Panc1 (cell line): ENCODE measurements around the gene PPIP5K2. TPM values are rescaled to one million over a fixed set of nuclear protein-coding genes. Genes with fewer than 3 reads are reported as not detected.

Experiments used
- ATAC-seq: fragments of 200-7000 bp; cut with Tn5 transposase; 2 replicates; pipeline ENCODE4 v1.9.1; 2020; ENCODE audit warnings: mild to moderate bottlenecking, moderate library complexity
- BruUV-seq: library from RNA; stranded (reverse); fragments of 400-500 nt; replicated peaks from 2 replicates; lab custom pipeline; 2021; lab: Mats Ljungman, UMichigan
- CTCF ChIA-PET: fragments of 300-600 bp; sonication (Branson Sonifier 250); formaldehyde crosslinking; loops from one replicate; lab custom pipeline; 2022; ENCODE audit warnings: antibody characterized with exemption; lab: Charles Lee
- POLR2A ChIA-PET: fragments of 300-600 bp; sonication (Branson Sonifier 250); formaldehyde crosslinking; loops from one replicate; lab custom pipeline; 2022; ENCODE audit warnings: antibody characterized with exemption; lab: Charles Lee
- DNase-seq: peaks from one replicate; pipeline ENCODE4 v3.0.0-alpha.2; 2010; ENCODE audit warnings: low read depth, low spot score
- H3K27ac ChIP-seq: 2 replicates; pipeline ENCODE4 v1.5.1; 2011; ENCODE audit warnings: mild to moderate bottlenecking, low read length, inconsistent platforms
- H3K27me3 ChIP-seq: fragments of 200-500 bp; sonication (Bioruptor generic); 2 replicates; pipeline ENCODE4 v1.6.0; 2014; ENCODE audit warnings: low read length, inconsistent platforms; ENCODE audit not compliant: control insufficient read depth, insufficient read depth
- H3K36me3 ChIP-seq: fragments of 200-500 bp; sonication (Bioruptor generic); 2 replicates; pipeline ENCODE4 v1.5.1; 2014; ENCODE audit warnings: inconsistent platforms, mild to moderate bottlenecking, low read length, moderate library complexity; ENCODE audit not compliant: control insufficient read depth, insufficient read depth
- H3K4me1 ChIP-seq: 2 replicates; pipeline ENCODE4 v1.5.1; 2011; ENCODE audit warnings: inconsistent platforms, mild to moderate bottlenecking, low read length, moderate library complexity; ENCODE audit not compliant: control insufficient read depth, insufficient read depth
- H3K4me3 ChIP-seq, 2 experiments: 2 replicates each; pipeline ENCODE4 v1.5.1; 2011 to 2012; ENCODE audit warnings: low read depth in 2 of 2, low read length in 2 of 2, mild to moderate bottlenecking in 2 of 2, inconsistent platforms in 1 of 2, moderate library complexity in 1 of 2
- H3K9me3 ChIP-seq: fragments of 200-500 bp; sonication (Bioruptor generic); 2 replicates; pipeline ENCODE4 v1.5.1; 2014; ENCODE audit warnings: low read depth, mild to moderate bottlenecking, inconsistent platforms, low read length, moderate library complexity; ENCODE audit not compliant: control insufficient read depth, insufficient read depth
- CTCF ChIP-seq: fragments of 450-650 bp; IDR thresholded peaks from 2 replicates; pipeline ENCODE4 v1.5.1; 2017; ENCODE audit warnings: mild to moderate bottlenecking
- POLR2AphosphoS5 ChIP-seq: IDR thresholded peaks from 2 replicates; pipeline ENCODE4 v1.6.1; 2012; ENCODE audit warnings: mild to moderate bottlenecking, low read depth, low read length, moderate library complexity
- REST ChIP-seq, 2 experiments: IDR thresholded peaks; 2 replicates each; pipeline ENCODE4 v1.6.1; 2011 to 2012; ENCODE audit warnings: low read depth in 2 of 2, control low read depth in 1 of 2, low read length in 1 of 2, mild to moderate bottlenecking in 1 of 2, moderate library complexity in 1 of 2; ENCODE audit not compliant: insufficient read depth in 1 of 2
- SIN3A ChIP-seq: IDR thresholded peaks from 2 replicates; pipeline ENCODE4 v1.6.1; 2012; ENCODE audit warnings: low read depth, mild to moderate bottlenecking, low read length, moderate library complexity, borderline replicate concordance; ENCODE audit not compliant: insufficient read depth
- TCF7L2 ChIP-seq: IDR thresholded peaks from 2 replicates; pipeline ENCODE4 v1.6.1; 2011; ENCODE audit warnings: mild to moderate bottlenecking, low read depth, low read length, inconsistent platforms
- in situ Hi-C: cut with HindIII; loops from 2 replicates; pipeline ENCODE4 v1.10.0; 2016; ENCODE audit warnings: low sequenced_read_pairs, low pct_unique_long_range_greater_than_20kb
- intact Hi-C: fragments of 100-400 bp; cut with micrococcal nuclease; formaldehyde crosslinking; loops from one replicate; pipeline ENCODE4 v1.10.0; 2022; ENCODE audit not compliant: unreplicated experiment
- total RNA-seq: library from RNA; stranded (reverse); gene quantifications from one replicate; pipeline ENCODE4 v1.2.1, GENCODE V29; 2021; ENCODE audit not compliant: unreplicated experiment

PPIP5K2 gene
- total RNA-seq, 1 experiment from 2014 or later: 56.8 TPM

GRCh38 chr5:103255691-103256090 lies 135.6 kb downstream of the PPIP5K2 start:
- ATAC-seq: no peak
- no peaks in the 10 kb centered on the region; the same call in 1 of the 2 replicates for H3K36me3 ChIP-seq
- in situ Hi-C loops (no loop called here), intact Hi-C loops (no loop called here)
- H3K27ac ChIP-seq: no peak overlapping the region
- H3K27me3 ChIP-seq: no peaks in the 10 kb centered on the region
- POLR2A ChIA-PET: no interaction called here
- CTCF ChIA-PET: interaction anchor here (2.2 kb wide), 1 partner anchor 220 kb away, joined by 6 read pairs; no protein-coding TSS in a partner anchor
- peaks cover 7% of the 10 kb centered on the region; the same call in 1 of the 2 replicates for H3K4me1 ChIP-seq
- TF ChIP-seq SIN3A: no peak
- no peak for TF ChIP-seq TCF7L2
- no peak for TF ChIP-seq POLR2AphosphoS5
- no peak for TF ChIP-seq REST (IDR thresholded peaks at IDR 0.05; ENCODE audit: insufficient read depth in 1 of 2, low read depth in 2 of 2, low read length in 1 of 2)
- TF ChIP-seq CTCF: no peak
- DNase-seq: no peak
- H3K4me3 ChIP-seq: no peak overlapping the region
- BruUV-seq: no TSS peak
- no peaks in the 10 kb centered on the region for H3K9me3 ChIP-seq

- no peaks in the 10 kb centered on the region for H3K9me3 ChIP-seq
- no peaks in the 10 kb centered on the region; the same call in 1 of the 2 replicates for H3K36me3 ChIP-seq
- H3K27me3 ChIP-seq: no peaks in the 10 kb centered on the region
- POLR2A ChIA-PET: no interaction called here
- H3K4me3 ChIP-seq: no peak overlapping the region
- H3K27ac ChIP-seq: no peak overlapping the region
- CTCF ChIA-PET: interaction anchor here (2.2 kb wide), 1 partner anchor 219 kb away, joined by 6 read pairs; no protein-coding TSS in a partner anchor
- intact Hi-C loops (no loop called here), in situ Hi-C loops (no loop called here)
- no TSS peak for BruUV-seq
- H3K4me1 ChIP-seq: peaks cover 12% of the 10 kb centered on the region; the same call in 1 of the 2 replicates
- TF ChIP-seq CTCF (peak; percentile 56), POLR2AphosphoS5 (no peak)
- DNase-seq: no peak
- ATAC-seq: no peak
These were observed 136.1 kb downstream of the PPIP5K2 start for GRCh38 chr5:103256178-103256577.
